GM12873 (cell line): ENCODE results near the gene ZFPL1.

Source experiments
- TF ChIP-seq, protein P1 (sequence below): IDR thresholded peaks from 2 replicates; pipeline ENCODE4 v1.5.1; 2012; ENCODE audit warnings: low read depth, mild to moderate bottlenecking, moderate library complexity, low read length, control low read depth; ENCODE audit not compliant: insufficient read depth; ENCODE audit errors: missing control alignments

ZFPL1 gene

DNA sequence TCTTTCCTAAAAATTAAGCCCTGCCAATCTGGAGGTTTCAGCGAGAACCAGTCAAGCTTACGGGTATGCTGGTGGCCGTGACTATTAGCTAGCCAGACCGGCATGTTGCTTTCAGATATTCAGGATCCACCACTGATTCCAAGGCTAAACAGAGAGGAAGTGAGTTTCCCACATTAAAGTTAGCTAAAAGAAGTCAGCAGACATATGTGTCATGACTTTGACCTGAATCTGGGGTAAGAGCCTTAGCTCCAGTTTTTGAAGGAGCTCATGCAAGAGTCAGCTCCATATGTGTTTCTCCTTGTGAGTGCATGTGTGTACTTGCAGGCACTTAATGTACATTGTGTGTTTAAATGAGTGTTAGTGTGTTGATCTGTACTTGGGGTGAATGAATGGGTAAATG is 1.4 kb downstream of the ZFPL1 start:
- TF ChIP-seq, protein P1, sequence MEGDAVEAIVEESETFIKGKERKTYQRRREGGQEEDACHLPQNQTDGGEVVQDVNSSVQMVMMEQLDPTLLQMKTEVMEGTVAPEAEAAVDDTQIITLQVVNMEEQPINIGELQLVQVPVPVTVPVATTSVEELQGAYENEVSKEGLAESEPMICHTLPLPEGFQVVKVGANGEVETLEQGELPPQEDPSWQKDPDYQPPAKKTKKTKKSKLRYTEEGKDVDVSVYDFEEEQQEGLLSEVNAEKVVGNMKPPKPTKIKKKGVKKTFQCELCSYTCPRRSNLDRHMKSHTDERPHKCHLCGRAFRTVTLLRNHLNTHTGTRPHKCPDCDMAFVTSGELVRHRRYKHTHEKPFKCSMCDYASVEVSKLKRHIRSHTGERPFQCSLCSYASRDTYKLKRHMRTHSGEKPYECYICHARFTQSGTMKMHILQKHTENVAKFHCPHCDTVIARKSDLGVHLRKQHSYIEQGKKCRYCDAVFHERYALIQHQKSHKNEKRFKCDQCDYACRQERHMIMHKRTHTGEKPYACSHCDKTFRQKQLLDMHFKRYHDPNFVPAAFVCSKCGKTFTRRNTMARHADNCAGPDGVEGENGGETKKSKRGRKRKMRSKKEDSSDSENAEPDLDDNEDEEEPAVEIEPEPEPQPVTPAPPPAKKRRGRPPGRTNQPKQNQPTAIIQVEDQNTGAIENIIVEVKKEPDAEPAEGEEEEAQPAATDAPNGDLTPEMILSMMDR, result no peak

DNA sequence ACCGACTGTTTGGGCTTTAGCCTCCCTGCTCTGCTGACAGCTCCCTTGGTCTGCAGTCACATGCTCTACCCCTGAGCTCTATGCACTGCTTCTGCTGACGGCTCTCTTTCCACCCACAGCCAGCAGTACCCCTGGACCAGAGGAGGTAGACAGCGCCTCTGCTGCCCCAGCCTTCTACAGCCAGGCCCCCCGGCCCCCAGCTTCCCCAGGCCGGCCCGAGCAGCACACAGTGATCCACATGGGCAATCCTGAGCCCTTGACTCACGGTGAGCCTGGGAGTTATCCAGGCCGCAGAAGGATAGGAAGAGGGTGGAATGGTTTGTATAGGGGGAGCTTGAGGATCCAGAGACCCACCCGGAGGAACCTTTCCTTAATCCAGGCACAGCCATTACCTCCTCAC is 2.8 kb downstream of the ZFPL1 start:
- TF ChIP-seq, protein P1, result no peak

DNA sequence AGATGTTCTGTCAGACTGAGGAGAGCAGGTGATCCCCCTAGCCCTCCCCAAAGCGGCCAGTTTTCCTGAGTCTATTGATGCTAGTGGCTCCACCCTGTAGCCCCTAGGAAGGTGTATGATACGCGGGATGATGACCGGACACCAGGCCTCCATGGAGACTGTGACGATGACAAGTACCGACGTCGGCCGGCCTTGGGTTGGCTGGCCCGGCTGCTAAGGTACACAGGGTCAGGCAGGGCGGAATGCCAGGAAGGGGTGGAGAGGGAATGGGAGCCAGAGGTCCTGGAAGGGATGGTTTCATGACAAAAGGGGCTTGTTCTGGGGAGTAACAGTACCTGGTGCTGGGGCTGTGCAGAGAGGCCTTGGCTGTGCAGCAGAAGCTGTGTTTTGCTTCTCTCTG is 3.2 kb downstream of the ZFPL1 start:
- TF ChIP-seq, protein P1, result no peak

DNA sequence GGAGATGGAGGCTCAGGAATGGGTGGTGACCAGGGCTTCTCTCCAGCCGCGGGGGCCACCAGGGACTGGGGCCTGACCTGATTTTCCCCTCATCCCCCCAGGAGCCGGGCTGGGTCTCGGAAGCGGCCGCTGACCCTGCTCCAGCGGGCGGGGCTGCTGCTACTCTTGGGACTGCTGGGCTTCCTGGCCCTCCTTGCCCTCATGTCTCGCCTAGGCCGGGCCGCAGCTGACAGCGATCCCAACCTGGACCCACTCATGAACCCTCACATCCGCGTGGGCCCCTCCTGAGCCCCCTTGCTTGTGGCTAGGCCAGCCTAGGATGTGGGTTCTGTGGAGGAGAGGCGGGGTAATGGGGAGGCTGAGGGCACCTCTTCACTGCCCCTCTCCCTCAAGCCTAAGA is 3.8 kb downstream of the ZFPL1 start:
- TF ChIP-seq, protein P1, result no peak

DNA sequence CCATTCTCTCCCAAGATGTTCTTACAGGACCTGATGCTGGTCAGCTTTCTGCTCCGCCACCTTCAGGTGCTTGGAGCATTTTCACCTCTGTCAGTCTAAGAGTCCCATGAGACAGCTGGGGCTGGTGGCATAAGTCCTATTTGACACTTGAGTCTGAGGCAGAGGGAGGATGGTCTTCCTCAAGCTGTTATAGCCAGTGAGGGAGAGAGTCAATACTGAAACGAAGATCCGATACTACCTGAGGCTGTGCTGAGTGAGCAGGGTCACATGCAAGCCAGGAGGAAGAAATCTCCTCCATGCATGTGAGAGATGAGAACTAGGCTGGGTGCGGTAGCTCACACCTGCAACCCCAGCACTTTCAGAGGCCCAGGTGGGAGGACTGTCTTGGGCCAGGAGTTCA is 5.6 kb downstream of the ZFPL1 start:
- TF ChIP-seq, protein P1, result no peak

DNA sequence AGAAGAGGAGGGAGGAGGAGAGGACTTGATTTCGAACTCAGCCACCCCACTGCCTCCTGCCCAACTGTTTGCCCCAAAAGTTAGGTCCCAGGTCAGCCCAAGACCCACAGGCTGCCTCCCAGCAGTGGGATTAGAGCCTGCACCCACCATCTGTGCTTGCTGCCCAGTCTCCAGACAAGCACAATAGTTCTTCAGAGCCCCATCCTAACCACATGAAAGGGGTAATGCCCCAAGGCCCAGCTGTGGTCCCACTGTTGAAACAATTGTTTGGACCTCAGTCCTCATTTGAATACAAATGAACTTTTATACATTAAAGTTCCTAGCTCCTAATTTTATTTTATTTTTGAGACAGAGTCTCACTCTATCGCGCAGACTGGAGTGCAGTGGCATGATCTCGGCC is 6.6 kb downstream of the ZFPL1 start:
- TF ChIP-seq, protein P1, result no peak

DNA sequence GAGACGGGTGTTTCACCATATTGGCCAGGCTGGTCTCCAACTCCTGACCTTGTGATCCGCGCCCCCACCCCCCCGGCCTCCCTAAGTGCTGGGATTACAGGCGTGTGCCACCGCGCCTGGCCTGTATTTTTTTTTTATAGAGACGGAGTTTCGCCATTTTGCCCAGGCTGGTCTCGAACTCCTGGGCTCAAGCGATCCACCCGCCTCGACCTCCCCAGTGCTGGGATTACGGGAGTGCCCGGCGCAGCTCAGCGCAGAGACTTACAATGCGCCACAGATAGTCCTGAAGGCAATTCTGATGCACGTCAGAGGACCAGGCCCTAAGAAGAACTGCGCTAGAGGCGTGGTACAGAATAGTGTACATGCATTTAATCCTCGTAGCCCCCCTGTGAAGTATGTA is 11.4 kb downstream of the ZFPL1 start:
- TF ChIP-seq, protein P1, result no peak
